ENCODE results near the gene ADNP. TPM values are rescaled to one million over a fixed set of nuclear protein-coding genes. Genes with fewer than 3 reads are reported as not detected.

ADNP gene
- total RNA-seq, 1 donor = 23.5 TPM

DNA sequence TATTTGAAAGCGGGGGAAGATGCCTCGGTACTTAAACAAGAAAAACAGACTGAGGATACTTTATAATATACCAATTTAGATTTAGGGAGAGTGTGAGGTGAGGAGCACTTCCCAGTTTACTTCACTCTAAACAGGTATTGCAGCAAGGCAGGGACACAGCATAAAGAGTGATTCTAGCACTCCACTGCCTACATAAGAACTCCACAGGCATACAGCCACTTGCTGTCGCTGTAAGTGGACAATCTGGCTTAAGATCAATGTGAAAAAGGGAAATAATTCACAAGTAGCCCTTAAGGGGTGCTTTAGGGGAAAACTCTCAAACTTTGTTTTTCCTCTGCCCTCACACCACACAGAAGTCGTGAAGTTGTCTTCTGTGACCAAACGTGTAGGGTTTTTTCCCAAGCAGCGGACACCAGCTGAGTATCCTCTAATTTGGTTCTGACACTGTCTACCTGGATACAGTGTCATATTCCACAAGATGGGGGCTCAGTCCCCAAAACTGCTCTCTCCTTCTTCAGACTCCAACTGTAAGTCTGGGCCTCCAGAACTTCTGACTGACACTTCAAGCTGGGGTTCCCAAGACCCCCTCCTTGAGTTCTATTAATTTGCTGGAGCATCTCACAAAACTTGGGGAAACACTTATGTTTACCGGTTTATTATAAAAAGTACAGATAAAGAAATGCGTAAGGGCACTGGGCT lies 9.3 kb downstream of the ADNP start:
- no peaks in the 10 kb centered on the region for H3K9me3 ChIP-seq (ENCODE audit: low read depth, low read length)
- H2AFZ ChIP-seq (ENCODE audit: low read length) = no peak overlapping the region
- TF ChIP-seq, protein P1, sequence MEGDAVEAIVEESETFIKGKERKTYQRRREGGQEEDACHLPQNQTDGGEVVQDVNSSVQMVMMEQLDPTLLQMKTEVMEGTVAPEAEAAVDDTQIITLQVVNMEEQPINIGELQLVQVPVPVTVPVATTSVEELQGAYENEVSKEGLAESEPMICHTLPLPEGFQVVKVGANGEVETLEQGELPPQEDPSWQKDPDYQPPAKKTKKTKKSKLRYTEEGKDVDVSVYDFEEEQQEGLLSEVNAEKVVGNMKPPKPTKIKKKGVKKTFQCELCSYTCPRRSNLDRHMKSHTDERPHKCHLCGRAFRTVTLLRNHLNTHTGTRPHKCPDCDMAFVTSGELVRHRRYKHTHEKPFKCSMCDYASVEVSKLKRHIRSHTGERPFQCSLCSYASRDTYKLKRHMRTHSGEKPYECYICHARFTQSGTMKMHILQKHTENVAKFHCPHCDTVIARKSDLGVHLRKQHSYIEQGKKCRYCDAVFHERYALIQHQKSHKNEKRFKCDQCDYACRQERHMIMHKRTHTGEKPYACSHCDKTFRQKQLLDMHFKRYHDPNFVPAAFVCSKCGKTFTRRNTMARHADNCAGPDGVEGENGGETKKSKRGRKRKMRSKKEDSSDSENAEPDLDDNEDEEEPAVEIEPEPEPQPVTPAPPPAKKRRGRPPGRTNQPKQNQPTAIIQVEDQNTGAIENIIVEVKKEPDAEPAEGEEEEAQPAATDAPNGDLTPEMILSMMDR (IDR thresholded peaks at IDR 0.05; ENCODE audit: extremely low read depth, low read depth, low read length) = no peak
- peaks cover 21% of the 10 kb centered on the region for H3K36me3 ChIP-seq (ENCODE audit: insufficient read depth, low read length)
- H3K79me2 ChIP-seq (ENCODE audit: insufficient read depth, low read length) = peaks cover 100% of the 10 kb centered on the region
- DNase-seq (ENCODE audit: insufficient read length, low spot score, missing footprints) = no peak
- peak overlapping the region; percentile 46 for H3K27ac ChIP-seq (ENCODE audit: low read depth, low read length)
- peaks cover 89% of the 10 kb centered on the region for H4K20me1 ChIP-seq (ENCODE audit: insufficient read depth, low read length)
- H3K4me1 ChIP-seq (ENCODE audit: insufficient read depth, low read length) = peaks cover 30% of the 10 kb centered on the region
- H3K4me3 ChIP-seq (ENCODE audit: insufficient read depth, low read length) = no peak overlapping the region
- H3K4me2 ChIP-seq (ENCODE audit: insufficient read depth, low read length) = no peak overlapping the region
- no peaks in the 10 kb centered on the region for H3K27me3 ChIP-seq (ENCODE audit: insufficient read depth, low read length)

DNA sequence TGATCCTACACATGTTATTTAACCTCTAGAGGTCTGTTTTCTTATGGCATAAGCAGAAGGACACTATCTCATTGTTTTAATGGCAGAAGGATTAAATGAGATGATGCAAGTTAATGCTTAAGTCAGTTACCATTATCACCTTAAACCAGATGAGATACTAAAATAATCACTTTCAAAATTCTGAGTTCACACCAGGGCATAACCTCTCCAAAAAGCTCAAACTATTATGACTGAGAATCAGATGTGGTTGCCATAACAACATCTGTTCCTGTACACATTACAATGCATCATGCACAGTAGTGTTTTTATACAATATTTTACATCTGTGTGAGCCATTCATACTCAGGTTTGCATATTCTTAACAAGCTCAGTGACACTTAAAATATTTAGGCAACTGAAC lies 10.2 kb downstream of the ADNP start:
- Histone ChIP-seq H3K36me3 (ENCODE audit: insufficient read depth, low read length) (peaks cover 20% of the 10 kb centered on the region), H3K27me3 (ENCODE audit: insufficient read depth, low read length) (no peaks in the 10 kb centered on the region), H3K27ac (ENCODE audit: low read depth, low read length) (peak overlapping the region; percentile 46), H2AFZ (ENCODE audit: low read length) (no peak overlapping the region), H3K4me2 (ENCODE audit: insufficient read depth, low read length) (no peak overlapping the region), H3K4me1 (ENCODE audit: insufficient read depth, low read length) (peaks cover 40% of the 10 kb centered on the region), H3K9me3 (ENCODE audit: low read depth, low read length) (no peaks in the 10 kb centered on the region), H3K4me3 (ENCODE audit: insufficient read depth, low read length) (no peak overlapping the region), H4K20me1 (ENCODE audit: insufficient read depth, low read length) (peaks cover 92% of the 10 kb centered on the region), H3K79me2 (ENCODE audit: insufficient read depth, low read length) (peaks cover 100% of the 10 kb centered on the region)
- TF ChIP-seq, protein P1 (IDR thresholded peaks at IDR 0.05; ENCODE audit: extremely low read depth, low read depth, low read length) = no peak
- DNase-seq (ENCODE audit: insufficient read length, low spot score, missing footprints) = no peak

DNA sequence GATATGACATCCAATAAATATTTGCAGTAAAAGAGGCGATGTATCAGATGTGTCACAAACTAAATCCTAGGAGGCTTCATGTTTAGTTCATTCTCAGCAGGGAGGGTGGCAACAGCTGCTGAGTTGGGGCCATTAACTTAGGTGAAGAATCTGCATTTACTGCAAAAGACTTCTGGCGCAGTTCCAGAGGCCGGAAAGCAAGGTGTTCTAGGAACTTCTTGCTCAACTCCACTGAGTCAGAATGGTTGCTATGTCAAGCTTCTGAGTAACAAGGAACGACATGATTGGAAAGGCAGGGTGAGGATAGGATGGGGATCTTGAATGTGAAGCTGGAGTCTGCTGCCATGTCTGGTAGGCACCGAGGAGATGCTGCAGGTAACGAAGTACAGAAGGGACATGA lies 11.7 kb downstream of the ADNP start:
- Histone ChIP-seq H3K36me3 (ENCODE audit: insufficient read depth, low read length) (peaks cover 11% of the 10 kb centered on the region), H2AFZ (ENCODE audit: low read length) (no peak overlapping the region), H3K4me3 (ENCODE audit: insufficient read depth, low read length) (no peak overlapping the region), H3K9me3 (ENCODE audit: low read depth, low read length) (no peaks in the 10 kb centered on the region), H3K27ac (ENCODE audit: low read depth, low read length) (peak overlapping the region; percentile 18), H4K20me1 (ENCODE audit: insufficient read depth, low read length) (peaks cover 91% of the 10 kb centered on the region), H3K4me1 (ENCODE audit: insufficient read depth, low read length) (peaks cover 54% of the 10 kb centered on the region), H3K79me2 (ENCODE audit: insufficient read depth, low read length) (peaks cover 100% of the 10 kb centered on the region), H3K4me2 (ENCODE audit: insufficient read depth, low read length) (no peak overlapping the region), H3K27me3 (ENCODE audit: insufficient read depth, low read length) (no peaks in the 10 kb centered on the region)
- no peak for DNase-seq (ENCODE audit: insufficient read length, low spot score, missing footprints)
- TF ChIP-seq, protein P1 (IDR thresholded peaks at IDR 0.05; ENCODE audit: extremely low read depth, low read depth, low read length) = no peak

DNA sequence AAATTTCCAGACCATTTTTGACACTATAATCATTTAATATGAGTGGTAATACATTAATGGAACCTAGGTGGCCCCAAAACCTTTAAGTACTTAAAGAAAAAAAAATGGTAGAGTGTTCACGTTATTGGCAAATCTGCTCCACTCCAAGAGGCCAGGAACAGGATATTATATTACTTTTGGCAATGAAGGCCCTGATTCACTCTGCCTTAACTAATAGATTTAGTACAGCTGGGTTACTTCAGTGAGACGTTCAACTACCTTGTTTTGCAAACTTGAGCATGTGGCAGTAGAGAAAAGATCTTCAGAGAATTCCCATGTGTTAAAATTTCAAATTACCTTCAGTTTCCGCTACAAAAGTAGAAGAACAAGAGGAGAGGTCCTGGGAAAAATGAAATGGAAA lies 12.8 kb downstream of the ADNP start:
- Histone ChIP-seq H3K9me3 (ENCODE audit: low read depth, low read length) (no peaks in the 10 kb centered on the region), H3K27ac (ENCODE audit: low read depth, low read length) (peak overlapping the region; percentile 43), H3K27me3 (ENCODE audit: insufficient read depth, low read length) (no peaks in the 10 kb centered on the region), H2AFZ (ENCODE audit: low read length) (no peak overlapping the region), H3K4me3 (ENCODE audit: insufficient read depth, low read length) (no peak overlapping the region), H3K4me1 (ENCODE audit: insufficient read depth, low read length) (peaks cover 65% of the 10 kb centered on the region), H3K36me3 (ENCODE audit: insufficient read depth, low read length) (peaks cover 7% of the 10 kb centered on the region), H3K4me2 (ENCODE audit: insufficient read depth, low read length) (no peak overlapping the region), H3K79me2 (ENCODE audit: insufficient read depth, low read length) (peaks cover 100% of the 10 kb centered on the region), H4K20me1 (ENCODE audit: insufficient read depth, low read length) (peaks cover 91% of the 10 kb centered on the region)
- DNase-seq (ENCODE audit: insufficient read length, low spot score, missing footprints) = peak; percentile 38
- TF ChIP-seq, protein P1 (IDR thresholded peaks at IDR 0.05; ENCODE audit: extremely low read depth, low read depth, low read length) = no peak
